Parathyroid adenoma (tissue), 2 donors: ENCODE data around the gene FBXO42.

Source experiments
- H2AFZ ChIP-seq: fragments of 300-600 bp; sonication (generic); one replicate; pipeline ENCODE4 v1.7.0; 2017; ENCODE audit warnings: antibody characterized with exemption, mild to moderate bottlenecking
- H3K27ac ChIP-seq: fragments of 300-600 bp; sonication (generic); one replicate; pipeline ENCODE4 v1.7.0; 2017
- H3K27me3 ChIP-seq: fragments of 300-600 bp; sonication (generic); one replicate; pipeline ENCODE4 v1.7.0; 2017; ENCODE audit warnings: low read length; ENCODE audit not compliant: control insufficient read depth, insufficient read depth
- H3K36me3 ChIP-seq: fragments of 300-600 bp; sonication (generic); one replicate; pipeline ENCODE4 v1.7.0; 2017; ENCODE audit warnings: low read length; ENCODE audit not compliant: control insufficient read depth, insufficient read depth
- H3K4me1 ChIP-seq: fragments of 300-600 bp; sonication (generic); one replicate; pipeline ENCODE4 v1.7.0; 2017; ENCODE audit warnings: control low read depth
- H3K4me2 ChIP-seq: fragments of 300-600 bp; sonication (generic); one replicate; pipeline ENCODE4 v1.7.0; 2017; ENCODE audit warnings: low read length
- H3K4me3 ChIP-seq: fragments of 300-600 bp; sonication (generic); one replicate; pipeline ENCODE4 v1.7.0; 2017; ENCODE audit warnings: low read depth, low read length
- H3K79me2 ChIP-seq: fragments of 300-600 bp; sonication (generic); one replicate; pipeline ENCODE4 v1.7.0; 2017; ENCODE audit warnings: control low read depth
- H3K9ac ChIP-seq: fragments of 300-600 bp; sonication (generic); one replicate; pipeline ENCODE4 v1.7.0; 2017; ENCODE audit warnings: mild to moderate bottlenecking
- H3K9me3 ChIP-seq: fragments of 300-600 bp; sonication (generic); one replicate; pipeline ENCODE4 v1.7.0; 2017; ENCODE audit warnings: low read length; ENCODE audit not compliant: control insufficient read depth
- CTCF ChIP-seq: fragments of 300-600 bp; sonication (generic); IDR thresholded peaks from one replicate; pipeline ENCODE4 v1.7.0; 2017; ENCODE audit warnings: antibody characterized with exemption, mild to moderate bottlenecking
- donor health status: primary hyperparathyroidism.

Gene FBXO42

GRCh38 chr1:16219968-16220500, 132.2 kb downstream of the FBXO42 start:
- H2AFZ ChIP-seq: no peak overlapping the region
- no peak overlapping the region for H3K9ac ChIP-seq
- H3K4me2 ChIP-seq: no peak overlapping the region
- H3K79me2 ChIP-seq: no peaks in the 10 kb centered on the region
- H3K4me3 ChIP-seq: no peak overlapping the region
- no peaks in the 10 kb centered on the region for H3K9me3 ChIP-seq
- TF ChIP-seq CTCF: no peak
- no peaks in the 10 kb centered on the region for H3K4me1 ChIP-seq
- no peaks in the 10 kb centered on the region for H3K27me3 ChIP-seq
- no peak overlapping the region for H3K27ac ChIP-seq
- H3K36me3 ChIP-seq: no peaks in the 10 kb centered on the region

- no peak overlapping the region for H2AFZ ChIP-seq
- no peaks in the 10 kb centered on the region for H3K27me3 ChIP-seq
- no peak for TF ChIP-seq CTCF
- H3K27ac ChIP-seq: no peak overlapping the region
- H3K4me3 ChIP-seq: no peak overlapping the region
- H3K79me2 ChIP-seq: no peaks in the 10 kb centered on the region
- H3K4me2 ChIP-seq: no peak overlapping the region
- no peaks in the 10 kb centered on the region for H3K9me3 ChIP-seq
- H3K9ac ChIP-seq: no peak overlapping the region
- no peaks in the 10 kb centered on the region for H3K36me3 ChIP-seq
- H3K4me1 ChIP-seq: no peaks in the 10 kb centered on the region
These were observed 133.6 kb downstream of the FBXO42 start for GRCh38 chr1:16218674-16219071.

GRCh38 chr1:16218014-16218673, 134.1 kb downstream of the FBXO42 start:
- Histone ChIP-seq H3K4me3 (no peak overlapping the region), H3K27ac (no peak overlapping the region), H3K4me2 (peak overlapping the region; percentile 24), H3K4me1 (peaks cover under 1% of the 10 kb centered on the region), H3K9ac (no peak overlapping the region), H2AFZ (no peak overlapping the region), H3K9me3 (no peaks in the 10 kb centered on the region), H3K36me3 (no peaks in the 10 kb centered on the region), H3K27me3 (no peaks in the 10 kb centered on the region), H3K79me2 (no peaks in the 10 kb centered on the region)
- no peak for TF ChIP-seq CTCF

- no peak overlapping the region for H3K9ac ChIP-seq
- no peaks in the 10 kb centered on the region for H3K9me3 ChIP-seq
- H3K4me2 ChIP-seq: peak overlapping the region; percentile 72
- TF ChIP-seq CTCF: no peak
- H3K27me3 ChIP-seq: no peaks in the 10 kb centered on the region
- peak overlapping the region; percentile 42 for H3K27ac ChIP-seq
- peak overlapping the region; percentile 70 for H2AFZ ChIP-seq
- H3K4me3 ChIP-seq: peak overlapping the region; percentile 68
- no peaks in the 10 kb centered on the region for H3K36me3 ChIP-seq
- peaks cover 3% of the 10 kb centered on the region for H3K4me1 ChIP-seq
- H3K79me2 ChIP-seq: no peaks in the 10 kb centered on the region
These were observed 135.1 kb downstream of the FBXO42 start for GRCh38 chr1:16217061-16217785.
